PC-9 (cell line): ENCODE results near the gene EPB41L4A. TPM values are rescaled to one million over a fixed set of nuclear protein-coding genes. Genes with fewer than 3 reads are reported as not detected.

Experiments used
- BruUV-seq: library from RNA; stranded (reverse); fragments of 400-500 nt; replicated peaks from 2 replicates; lab custom pipeline; 2021; lab: Mats Ljungman, UMichigan
- CTCF ChIA-PET: fragments of 300-600 bp; sonication (Branson Sonifier 250); formaldehyde crosslinking; loops from one replicate; lab custom pipeline; 2022; ENCODE audit warnings: antibody characterized with exemption; lab: Charles Lee
- POLR2A ChIA-PET: fragments of 300-600 bp; sonication (Branson Sonifier 250); formaldehyde crosslinking; loops from one replicate; lab custom pipeline; 2022; ENCODE audit warnings: antibody characterized with exemption; ENCODE audit not compliant: unreplicated experiment; lab: Charles Lee
- DNase-seq, 2 experiments: peaks; one replicate each; pipeline versions ENCODE4 v3.0.0 to v3.0.0-alpha.2; 2015 to 2022; ENCODE audit warnings: mixed read lengths in 1 of 2
- H2AFZ ChIP-seq: fragments of 200-600 bp; sonication (generic); 2 replicates; pipeline ENCODE4 v1.8.1; 2017; ENCODE audit warnings: antibody characterized with exemption
- H3F3A ChIP-seq: fragments of 200-600 bp; sonication (generic); 2 replicates; pipeline ENCODE4 v1.8.1; 2017; ENCODE audit warnings: antibody characterized with exemption, mild to moderate bottlenecking, low read depth; ENCODE audit not compliant: insufficient read depth
- H3K27ac ChIP-seq: fragments of 200-600 bp; sonication (generic); 2 replicates; pipeline ENCODE4 v1.6.1; 2016; ENCODE audit warnings: mixed run types
- H3K27me3 ChIP-seq: fragments of 200-600 bp; sonication (generic); 2 replicates; pipeline ENCODE4 v1.6.1; 2016; ENCODE audit warnings: low read depth, mixed run types; ENCODE audit not compliant: insufficient read depth
- H3K36me3 ChIP-seq: fragments of 200-600 bp; sonication (generic); 2 replicates; pipeline ENCODE4 v1.6.1; 2016; ENCODE audit warnings: low read depth, mixed run types
- H3K4me1 ChIP-seq: fragments of 200-600 bp; sonication (generic); replicated peaks from 2 replicates; pipeline ENCODE4 v1.6.1; 2016; ENCODE audit warnings: mixed run types; ENCODE audit not compliant: insufficient read depth
- H3K4me2 ChIP-seq: fragments of 200-600 bp; sonication (generic); 2 replicates; pipeline ENCODE4 v1.6.1; 2017; ENCODE audit warnings: mixed run types
- H3K4me3 ChIP-seq: fragments of 200-600 bp; sonication (generic); 2 replicates; pipeline ENCODE4 v1.6.1; 2016; ENCODE audit warnings: mixed run types
- H3K79me2 ChIP-seq: fragments of 200-600 bp; sonication (generic); 2 replicates; pipeline ENCODE4 v1.6.1; 2017; ENCODE audit warnings: low read depth, mixed run types
- H3K9me2 ChIP-seq: fragments of 200-600 bp; sonication (generic); 2 replicates; pipeline ENCODE4 v1.8.1; 2017; ENCODE audit warnings: mild to moderate bottlenecking; ENCODE audit not compliant: insufficient read depth
- H3K9me3 ChIP-seq: fragments of 200-600 bp; sonication (generic); 2 replicates; pipeline ENCODE4 v1.8.1; 2016; ENCODE audit warnings: low read depth; ENCODE audit not compliant: insufficient read depth
- H4K20me1 ChIP-seq: fragments of 200-600 bp; sonication (generic); 2 replicates; pipeline ENCODE4 v1.8.1; 2017; ENCODE audit not compliant: insufficient read depth
- CTCF ChIP-seq: fragments of 200-600 bp; sonication (generic); conservative IDR thresholded peaks from 2 replicates; pipeline ENCODE4 v1.6.1; 2017; ENCODE audit warnings: mixed run types, antibody characterized with exemption, mild to moderate bottlenecking, moderate library complexity
- EZH2 ChIP-seq: fragments of 200-600 bp; sonication (generic); IDR thresholded peaks from 2 replicates; pipeline ENCODE4 v1.8.0; 2017; ENCODE audit warnings: antibody characterized with exemption, low read depth
- intact Hi-C: fragments of 100-400 bp; cut with micrococcal nuclease; formaldehyde crosslinking; loops from one replicate; pipeline ENCODE4 v1.10.0; 2022; ENCODE audit not compliant: unreplicated experiment
- total RNA-seq: library from RNA; stranded (reverse); gene quantifications from 2 replicates; pipeline ENCODE4 v1.2.3, GENCODE V29; 2021

The EPB41L4A gene
- total RNA-seq, 1 experiment from 2014 or later, result 9.4 TPM

- Histone ChIP-seq H3K27me3 (no peaks in the 10 kb centered on the region), H3K4me3 (no peak overlapping the region), H3K4me2 (no peak overlapping the region), H3K27ac (no peak overlapping the region), H3F3A (no peaks in the 10 kb centered on the region), H3K79me2 (no peaks in the 10 kb centered on the region), H3K9me2 (no peaks in the 10 kb centered on the region), H2AFZ (no peak overlapping the region), H3K36me3 (no peaks in the 10 kb centered on the region), H3K4me1 (no peaks in the 10 kb centered on the region), H3K9me3 (no peaks in the 10 kb centered on the region), H4K20me1 (no peaks in the 10 kb centered on the region)
- BruUV-seq, result no TSS peak
- CTCF ChIA-PET, result no interaction called here
- POLR2A ChIA-PET, result no interaction called here
- TF ChIP-seq EZH2 (no peak), CTCF (no peak)
- intact Hi-C loops, result no loop called here
- DNase-seq, result no peak
Observed at GRCh38 chr5:112344540-112344939, 74.5 kb downstream of the EPB41L4A start.

- Histone ChIP-seq H3K27ac (no peak overlapping the region), H3K9me2 (no peaks in the 10 kb centered on the region), H3K27me3 (no peaks in the 10 kb centered on the region), H3K4me1 (no peaks in the 10 kb centered on the region), H3K79me2 (no peaks in the 10 kb centered on the region), H3K9me3 (no peaks in the 10 kb centered on the region), H3K4me2 (no peak overlapping the region), H3K36me3 (no peaks in the 10 kb centered on the region), H3F3A (no peaks in the 10 kb centered on the region), H3K4me3 (no peak overlapping the region), H4K20me1 (no peaks in the 10 kb centered on the region), H2AFZ (no peak overlapping the region)
- no peak for TF ChIP-seq EZH2
- no peak for TF ChIP-seq CTCF
- BruUV-seq, result no TSS peak
- no peak for DNase-seq
- ChIA-PET POLR2A (no interaction called here), CTCF (no interaction called here)
- intact Hi-C loops, result no loop called here
Observed at GRCh38 chr5:112342389-112342788, 76.7 kb downstream of the EPB41L4A start.

GRCh38 chr5:112339761-112340160, 79.3 kb downstream of the EPB41L4A start:
- CTCF ChIA-PET, result no interaction called here
- Histone ChIP-seq H3K9me3 (no peaks in the 10 kb centered on the region), H3K79me2 (no peaks in the 10 kb centered on the region), H3K4me1 (no peaks in the 10 kb centered on the region), H3K36me3 (no peaks in the 10 kb centered on the region), H3K9me2 (no peaks in the 10 kb centered on the region), H3K27me3 (no peaks in the 10 kb centered on the region), H2AFZ (no peak overlapping the region), H3K4me2 (no peak overlapping the region), H3K4me3 (no peak overlapping the region), H3F3A (no peaks in the 10 kb centered on the region), H4K20me1 (no peaks in the 10 kb centered on the region), H3K27ac (no peak overlapping the region)
- POLR2A ChIA-PET, result no interaction called here
- no peak for DNase-seq
- BruUV-seq, result no TSS peak
- intact Hi-C loops, result no loop called here
- TF ChIP-seq CTCF (no peak), EZH2 (no peak)
